ENCODE results near the gene FXYD6. TPM values are rescaled to one million over a fixed set of nuclear protein-coding genes. Genes with fewer than 3 reads are reported as not detected.

FXYD6 gene
- total RNA-seq, 1 donor from 2014 or later: 113 TPM

DNA sequence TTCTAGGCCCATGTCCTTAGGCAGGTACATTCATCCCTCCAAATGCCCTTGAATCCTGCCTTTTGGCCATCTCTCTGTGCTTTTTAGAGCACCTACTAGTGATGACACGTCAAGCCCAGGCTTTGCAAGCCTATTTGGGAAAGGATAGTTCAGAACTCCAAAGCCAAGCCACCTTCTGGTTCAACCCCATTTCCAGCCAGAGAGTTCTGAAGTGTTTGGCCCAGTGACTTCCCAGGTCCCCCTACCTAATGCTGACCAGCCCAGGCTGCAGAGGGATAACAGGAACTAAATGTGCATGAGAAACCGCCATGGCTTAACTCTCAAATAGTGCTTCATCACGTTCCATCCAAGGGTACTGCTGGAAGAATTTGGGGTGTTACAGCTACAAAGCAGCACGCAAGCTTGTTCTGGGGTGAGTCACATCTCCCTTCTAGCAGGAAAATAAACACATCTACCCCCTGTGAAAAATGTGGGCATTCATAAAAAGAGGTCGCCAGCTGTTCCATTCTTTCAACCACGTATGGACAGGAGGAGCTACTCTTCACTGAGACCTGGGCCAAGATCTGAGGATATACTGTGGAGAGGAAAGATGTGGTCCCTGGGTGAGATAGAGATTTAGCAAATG lies 2.0 kb upstream of the FXYD6 start:
- Mint-ChIP-seq H3K4me3 (peak overlapping the region; percentile 91), H3K4me1 (peaks cover 33% of the 10 kb centered on the region), H3K9me3 (no peaks in the 10 kb centered on the region), H3K27me3 (ENCODE audit: low read depth) (peaks cover 40% of the 10 kb centered on the region), H3K36me3 (ENCODE audit: low read depth) (no peaks in the 10 kb centered on the region), H3K27ac (ENCODE audit: unreplicated experiment) (no peak overlapping the region)
- TF ChIP-seq CTCF (conservative IDR thresholded peaks at IDR 0.05): no peak
- no peak for DNase-seq (ENCODE audit: low read depth, low spot score)

GRCh38 chr11:117877120-117877784 lies 794 bp upstream of the FXYD6 start:
- no peak for TF ChIP-seq CTCF (conservative IDR thresholded peaks at IDR 0.05)
- peak overlapping the region; percentile 93 for H3K27ac Mint-ChIP-seq (ENCODE audit: unreplicated experiment)
- no peaks in the 10 kb centered on the region for H3K36me3 Mint-ChIP-seq (ENCODE audit: low read depth)
- no peaks in the 10 kb centered on the region for H3K9me3 Mint-ChIP-seq
- DNase-seq (ENCODE audit: low read depth, low spot score): no peak
- H3K4me1 Mint-ChIP-seq: peaks cover 38% of the 10 kb centered on the region
- H3K27me3 Mint-ChIP-seq (ENCODE audit: low read depth): peaks cover 40% of the 10 kb centered on the region
- H3K4me3 Mint-ChIP-seq: peak overlapping the region; percentile 91

GRCh38 chr11:117876059-117876340 lies 458 bp downstream of the FXYD6 start:
- H3K27me3 Mint-ChIP-seq (ENCODE audit: low read depth): peaks cover 38% of the 10 kb centered on the region
- no peak for TF ChIP-seq CTCF (conservative IDR thresholded peaks at IDR 0.05)
- no peaks in the 10 kb centered on the region for H3K9me3 Mint-ChIP-seq
- peak overlapping the region; percentile 98 for H3K4me3 Mint-ChIP-seq
- no peak for DNase-seq (ENCODE audit: low read depth, low spot score)
- H3K27ac Mint-ChIP-seq (ENCODE audit: unreplicated experiment): peak overlapping the region; percentile 96
- H3K36me3 Mint-ChIP-seq (ENCODE audit: low read depth): no peaks in the 10 kb centered on the region
- H3K4me1 Mint-ChIP-seq: peaks cover 40% of the 10 kb centered on the region

GRCh38 chr11:117875382-117876058 lies 938 bp downstream of the FXYD6 start:
- TF ChIP-seq CTCF (conservative IDR thresholded peaks at IDR 0.05): no peak
- no peaks in the 10 kb centered on the region for H3K36me3 Mint-ChIP-seq (ENCODE audit: low read depth)
- no peaks in the 10 kb centered on the region for H3K9me3 Mint-ChIP-seq
- H3K27me3 Mint-ChIP-seq (ENCODE audit: low read depth): peaks cover 34% of the 10 kb centered on the region
- no peak for DNase-seq (ENCODE audit: low read depth, low spot score)
- peak overlapping the region; percentile 98 for H3K4me3 Mint-ChIP-seq
- H3K27ac Mint-ChIP-seq (ENCODE audit: unreplicated experiment): peak overlapping the region; percentile 96
- peaks cover 44% of the 10 kb centered on the region for H3K4me1 Mint-ChIP-seq

- no peak for TF ChIP-seq CTCF (conservative IDR thresholded peaks at IDR 0.05)
- no peaks in the 10 kb centered on the region for H3K36me3 Mint-ChIP-seq (ENCODE audit: low read depth)
- peaks cover 50% of the 10 kb centered on the region for H3K4me1 Mint-ChIP-seq
- no peak for DNase-seq (ENCODE audit: low read depth, low spot score)
- H3K9me3 Mint-ChIP-seq: no peaks in the 10 kb centered on the region
- H3K27ac Mint-ChIP-seq (ENCODE audit: unreplicated experiment): peak overlapping the region; percentile 4
- peak overlapping the region; percentile 98 for H3K4me3 Mint-ChIP-seq
- peaks cover 29% of the 10 kb centered on the region for H3K27me3 Mint-ChIP-seq (ENCODE audit: low read depth)
Measured at GRCh38 chr11:117874910-117875381, 1.5 kb downstream of the FXYD6 start.
